ENCODE data around the gene INPP4B.

The INPP4B gene

GRCh38 chr4:142009751-142010150 is 836.4 kb downstream of the INPP4B start:
- no peak for DNase-seq (ENCODE audit: low read depth in 3 of 3)

DNA sequence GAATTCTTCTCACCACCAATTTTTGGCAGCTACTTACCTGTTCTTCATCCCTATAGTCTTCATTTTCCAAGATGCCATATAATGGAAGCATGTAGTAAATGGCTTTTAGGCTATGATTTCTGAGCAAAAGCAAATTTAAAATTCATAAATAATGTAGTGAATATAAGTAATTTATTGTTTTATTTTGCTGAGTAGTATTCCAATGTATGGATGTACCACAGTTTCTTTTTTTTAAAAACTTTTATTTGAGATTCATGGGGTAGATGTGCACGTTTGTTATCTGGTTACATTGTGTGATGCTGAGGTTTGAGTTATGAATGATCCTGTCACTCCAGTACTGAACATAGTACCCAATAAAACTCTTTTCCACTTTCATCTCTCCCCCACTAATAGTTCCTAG is 840.6 kb downstream of the INPP4B start:
- no peak for DNase-seq (ENCODE audit: low read depth in 3 of 3)

- no peak for DNase-seq (ENCODE audit: low read depth in 3 of 3)
Measured at GRCh38 chr4:141999446-142000143, 846.5 kb downstream of the INPP4B start.

GRCh38 chr4:141995056-141995455 is 851.0 kb downstream of the INPP4B start:
- DNase-seq (ENCODE audit: low read depth in 3 of 3), result no peak

- no peak for DNase-seq (ENCODE audit: low read depth in 3 of 3)
Measured at GRCh38 chr4:141977433-141977832, 868.7 kb downstream of the INPP4B start.
